Measurements from ENCODE around the gene SLC25A1. TPM values are rescaled to one million over a fixed set of nuclear protein-coding genes. Genes with fewer than 3 reads are reported as not detected.

Gene SLC25A1
- total and polyA plus RNA-seq, 2 of the 8 experiments (the other 6 are each of a cell fraction or from before 2014, with no cell fraction given) = 110 to 148 TPM

DNA sequence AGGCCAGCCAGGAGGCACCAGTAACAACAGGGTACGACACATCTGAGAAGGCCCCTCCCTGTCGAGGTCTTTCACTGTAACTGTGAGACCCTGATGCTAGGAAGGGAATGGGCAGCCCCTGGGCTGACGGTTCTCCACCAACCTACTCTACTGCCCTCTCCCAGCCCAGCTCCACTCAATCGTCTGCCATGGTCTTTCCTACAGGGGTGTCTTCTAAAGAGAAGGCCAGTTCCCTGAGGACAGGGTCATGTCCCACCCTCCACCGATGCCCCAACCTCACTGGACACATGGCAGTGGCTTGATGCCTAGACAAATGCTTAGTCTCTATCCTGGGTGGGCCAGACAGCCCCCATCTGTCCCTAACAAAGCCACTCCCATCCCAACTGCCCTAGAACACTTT is 46.0 kb upstream of the SLC25A1 start (continued):
- no peak for TF ChIP-seq EZH2 (IDR thresholded peaks at IDR 0.05; ENCODE audit: low read depth, low read length, severe bottlenecking)
- TF ChIP-seq RXRA (IDR thresholded peaks at IDR 0.05; ENCODE audit: insufficient read depth, low read depth, low read length) = no peak
- TF ChIP-seq HDAC6 (IDR thresholded peaks at IDR 0.05; ENCODE audit: low read depth, low read length) = no peak
- TF ChIP-seq SP4 (IDR thresholded peaks at IDR 0.05; ENCODE audit: low read length) = no peak

Measured in H1 (cell line).